Common myeloid progenitor, CD34-positive (primary cell): ENCODE measurements around the gene PRR19. TPM values are rescaled to one million over a fixed set of nuclear protein-coding genes. Genes with fewer than 3 reads are reported as not detected.

Experiments
- CTCF ChIA-PET: fragments of 350-600 bp; sonication (Branson Sonifier 250); formaldehyde crosslinking; loops from one replicate; lab custom pipeline; 2021; ENCODE audit warnings: antibody characterized with exemption; lab: Charles Lee
- POLR2A ChIA-PET: fragments of 350-600 bp; sonication (Branson Sonifier 250); formaldehyde crosslinking; loops from one replicate; lab custom pipeline; 2021; ENCODE audit warnings: antibody characterized with exemption; lab: Charles Lee
- DNase-seq, 3 donors: peaks; one replicate each; pipeline versions ENCODE4 v3.0.0 to v3.0.0-alpha.2; 2013
- H3K27ac ChIP-seq, 2 experiments: 1 replicate in 1 of 2; 2 replicates in 1 of 2; pipeline ENCODE4 v1.7.0; 2013; ENCODE audit warnings: inconsistent platforms in 2 of 2, low read length in 2 of 2, mild to moderate bottlenecking in 2 of 2, low read depth in 1 of 2, moderate library complexity in 1 of 2; ENCODE audit not compliant: severe bottlenecking in 2 of 2, insufficient read depth in 1 of 2, poor library complexity in 1 of 2
- H3K27me3 ChIP-seq, 5 experiments: replicated peaks in 2 of 5; 1 replicate in 3 of 5; 2 replicates in 2 of 5; pipeline versions ENCODE4 v1.6.1 to v1.7.0; 2013; ENCODE audit warnings: low read length in 4 of 5, mild to moderate bottlenecking in 2 of 5, moderate library complexity in 2 of 5, inconsistent platforms in 1 of 5; ENCODE audit not compliant: insufficient read depth in 5 of 5, control insufficient read depth in 4 of 5
- H3K36me3 ChIP-seq, 4 experiments: 1 replicate in 2 of 4; 2 replicates in 2 of 4; pipeline versions ENCODE4 v1.6.1 to v1.7.0; 2013; ENCODE audit warnings: low read length in 3 of 4, control low read depth in 1 of 4, mild to moderate bottlenecking in 1 of 4; ENCODE audit not compliant: control insufficient read depth in 4 of 4, insufficient read depth in 4 of 4
- H3K4me1 ChIP-seq, 4 experiments: 1 replicate in 3 of 4; 2 replicates in 1 of 4; pipeline versions ENCODE4 v1.6.1 to v1.7.1; 2013; ENCODE audit warnings: low read length in 3 of 4, mild to moderate bottlenecking in 3 of 4, control low read depth in 1 of 4, inconsistent platforms in 1 of 4, moderate library complexity in 1 of 4; ENCODE audit not compliant: control insufficient read depth in 4 of 4, insufficient read depth in 4 of 4; ENCODE audit errors: control extremely low read depth in 1 of 4
- H3K4me3 ChIP-seq, 7 experiments: 1 replicate in 4 of 7; 2 replicates in 3 of 7; pipeline versions ENCODE4 v1.5.1 to v1.7.0; 2013; ENCODE audit warnings: mild to moderate bottlenecking in 7 of 7, low read length in 6 of 7, moderate library complexity in 6 of 7, inconsistent platforms in 2 of 7, low read depth in 2 of 7, control low read depth in 1 of 7; ENCODE audit not compliant: insufficient read depth in 4 of 7, control insufficient read depth in 1 of 7; ENCODE audit errors: extremely low read depth in 1 of 7
- H3K9me3 ChIP-seq, 5 experiments: 1 replicate in 4 of 5; 2 replicates in 1 of 5; pipeline versions ENCODE4 v1.6.1 to v1.7.1; 2013; ENCODE audit warnings: low read length in 4 of 5, mild to moderate bottlenecking in 2 of 5, inconsistent platforms in 1 of 5, low read depth in 1 of 5, moderate library complexity in 1 of 5; ENCODE audit not compliant: control insufficient read depth in 4 of 5, insufficient read depth in 2 of 5; ENCODE audit errors: control extremely low read depth in 1 of 5
- WGBS: methylation state at CpG from one replicate; pipeline ENCODE4 v1.1.5; 2013; ENCODE audit not compliant: insufficient coverage; 5-methylcytosine and 5-hydroxymethylcytosine counted together
- polyA plus RNA-seq: library from polyadenylated mRNA; unstranded; fragments of 120-200 nt; gene quantifications from one replicate; pipeline ENCODE4 v1.2.1, GENCODE V29; 2013

Gene PRR19, protein sequence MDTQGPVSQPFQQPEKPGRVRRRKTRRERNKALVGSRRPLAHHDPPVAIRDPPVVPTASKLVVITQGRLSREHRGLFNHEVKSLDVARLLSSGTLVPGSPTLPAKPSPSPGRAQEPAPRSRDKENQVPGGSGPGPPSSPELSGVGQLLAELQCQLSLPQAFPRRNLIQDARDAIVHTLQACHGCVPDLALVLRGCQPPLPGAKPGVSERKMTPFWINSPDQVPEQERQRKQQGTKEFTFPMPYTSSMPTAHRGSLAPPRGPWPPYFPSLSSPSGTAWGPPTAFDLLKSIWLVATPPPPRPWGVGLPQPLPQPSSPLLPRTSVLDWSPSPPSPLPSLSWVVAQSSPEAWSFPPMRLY
- polyA plus RNA-seq: 0.45 TPM

DNA sequence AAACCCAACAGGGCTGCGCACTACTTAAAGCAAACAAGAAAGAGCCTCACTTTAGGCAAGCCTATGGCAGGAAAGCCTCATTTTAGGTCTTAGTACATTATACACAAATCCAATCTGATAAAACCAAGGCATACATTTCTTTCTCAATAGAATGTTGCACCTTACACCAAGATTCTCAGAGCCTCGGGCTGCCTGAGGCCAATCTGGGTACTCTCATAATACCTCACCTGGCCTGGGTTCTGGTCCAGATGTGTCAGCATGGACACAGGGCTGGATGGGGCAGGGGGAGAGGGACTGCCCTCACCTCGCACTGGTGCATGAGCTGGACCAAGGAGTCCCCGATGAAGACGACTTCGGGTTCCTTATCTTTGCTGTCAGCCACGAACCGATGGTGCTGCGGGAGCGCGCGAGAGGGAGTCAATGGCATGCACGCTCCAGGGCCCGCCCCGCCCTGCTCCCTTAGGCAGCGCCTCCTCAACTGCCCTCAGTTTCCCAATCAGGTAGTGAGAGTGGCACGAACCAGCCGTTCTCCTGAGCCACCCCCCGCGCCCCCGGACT lies at the start of gene PRR19:
Gene PRR19 (plus strand): TSS at position 487 of the 558 bp plus-strand sequence. CDS start 7,453 bp downstream, outside the sequence.
- no peaks in the 10 kb centered on the region for H3K27me3 ChIP-seq
- H3K4me3 ChIP-seq: peak within 1 kb of the TSS; percentile 45 to 93 (median 83)
- DNase-seq: peak in 1 of 3 donors; percentile 48
- POLR2A ChIA-PET: no interaction called here
- peak within 1 kb of the TSS in 1 of 2 experiments; percentile 49 for H3K27ac ChIP-seq
- peaks cover 0 to 16% (median 6%) of the 10 kb centered on the region in 4 experiments for H3K36me3 ChIP-seq
- H3K9me3 ChIP-seq: no peaks in the 10 kb centered on the region
- 6% methylated on average over 19 of the region's 21 CpGs for WGBS
- CTCF ChIA-PET: interaction anchor here (0.9 to 2.4 kb wide), 4 partner anchors 12 to 192 kb away, joined by 3 to 6 read pairs (median 4); no protein-coding TSS in a partner anchor
- peaks cover 4 to 21% (median 18%) of the 10 kb centered on the region in 4 experiments for H3K4me1 ChIP-seq

DNA sequence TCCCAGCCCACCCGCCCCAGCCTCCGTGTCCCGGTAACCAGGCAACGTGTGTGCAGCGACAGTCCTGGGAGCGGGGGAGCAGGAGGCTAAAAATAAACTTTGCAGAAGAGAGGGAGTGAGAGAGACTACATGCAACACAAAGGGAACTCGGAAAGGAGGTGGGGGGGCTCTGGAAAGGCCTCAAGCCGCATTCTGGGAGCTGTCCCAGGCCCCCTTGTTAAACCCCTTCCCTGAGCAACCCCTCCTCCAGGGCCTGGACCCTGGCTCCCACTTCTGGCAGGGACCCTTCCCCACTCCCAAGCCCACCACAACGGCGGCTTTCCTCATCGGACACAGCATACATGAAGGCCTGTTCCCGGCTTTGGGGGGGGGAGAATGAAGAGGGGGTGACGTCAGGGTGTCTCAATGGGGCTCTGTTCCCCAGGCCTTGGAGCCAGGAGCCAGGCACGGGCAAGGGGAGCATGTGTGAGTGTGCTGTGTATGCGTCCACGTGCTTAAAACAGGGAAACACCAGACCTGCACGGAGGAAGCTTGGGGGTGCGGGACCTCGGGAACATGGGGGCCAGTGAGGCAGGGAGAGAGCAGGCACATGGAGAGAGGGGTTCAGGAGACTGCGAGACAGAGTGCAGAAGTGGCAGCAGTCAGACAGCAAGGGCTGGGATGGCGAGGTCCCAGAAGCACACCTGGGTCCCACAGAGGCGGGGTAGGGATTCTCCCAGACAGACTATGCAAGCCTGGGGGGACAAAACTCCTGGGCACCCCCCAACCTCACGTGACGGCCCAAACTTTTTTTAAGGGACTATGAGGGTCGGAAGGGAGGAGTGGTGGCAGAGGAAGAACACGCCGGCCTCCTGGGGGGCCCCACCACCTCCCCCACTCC lies 49.3 kb upstream of the PRR19 start:
- H3K36me3 ChIP-seq: peaks cover 0 to 21% (median 11%) of the 10 kb centered on the region in 4 experiments
- peak overlapping the region; percentile 29 to 86 (median 80) for H3K4me3 ChIP-seq
- peak overlapping the region; percentile 54 to 76 for H3K27ac ChIP-seq
- WGBS: 4% methylated on average over 15 of the region's 27 CpGs
- POLR2A ChIA-PET: interaction anchor here (2.0 to 2.8 kb wide), 2 partner anchors 17 to 27 kb away, joined by 10 to 12 read pairs; partner anchors contain the start of gene CIC
- H3K4me1 ChIP-seq: peaks cover 0 to 52% (median 47%) of the 10 kb centered on the region in 4 experiments
- no peak for DNase-seq
- no peaks in the 10 kb centered on the region for H3K27me3 ChIP-seq
- CTCF ChIA-PET: interaction anchor here (0.9 to 12.3 kb wide), 3 partner anchors 10 to 43 kb away, joined by 3 to 159 read pairs (median 4); partner anchors contain the start of gene GSK3A
- no peaks in the 10 kb centered on the region for H3K9me3 ChIP-seq

DNA sequence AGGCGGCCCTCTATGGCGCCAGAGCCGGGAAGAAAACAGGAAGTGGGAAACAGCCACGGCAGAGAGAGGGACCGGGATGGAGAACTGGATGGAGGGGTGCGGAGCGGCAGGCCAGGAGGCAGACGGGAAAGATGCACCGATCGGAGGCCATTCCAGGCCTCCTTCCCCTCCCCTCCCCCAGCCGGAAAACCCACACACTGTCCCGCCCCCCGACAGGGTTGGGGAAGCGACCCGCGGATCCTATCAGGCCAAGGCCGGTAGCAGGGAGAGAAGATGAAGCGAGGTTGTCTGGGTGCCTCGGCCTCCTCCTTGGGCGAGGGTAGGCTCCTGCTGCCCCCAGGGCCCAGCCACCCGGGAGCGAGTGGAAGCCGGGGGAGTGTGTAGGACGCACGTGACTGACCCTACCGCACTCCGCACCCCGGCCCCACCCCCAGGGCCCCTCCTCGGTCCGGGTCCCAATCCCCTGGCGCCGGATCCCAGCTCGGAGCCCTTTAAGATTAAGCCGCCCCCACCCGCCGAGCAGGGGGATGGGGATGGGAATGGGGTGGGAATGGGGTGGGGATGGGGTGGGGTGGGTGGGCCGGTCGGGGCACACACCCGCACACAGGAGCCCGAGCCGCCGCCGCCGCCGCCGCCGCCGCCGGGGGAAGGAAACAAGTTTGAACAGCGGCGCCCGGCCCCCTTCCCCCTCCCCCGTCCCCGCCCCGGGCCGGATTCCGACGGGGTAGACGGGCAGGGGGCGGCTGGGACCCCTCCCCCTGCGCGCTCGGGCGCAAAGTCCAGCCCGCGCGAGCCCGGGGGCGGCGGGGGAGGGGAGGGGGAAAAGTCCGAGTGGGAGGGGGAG lies 48.5 kb upstream of the PRR19 start:
- peaks cover 0 to 17% (median 10%) of the 10 kb centered on the region in 4 experiments for H3K36me3 ChIP-seq
- H3K27me3 ChIP-seq: no peaks in the 10 kb centered on the region
- H3K4me1 ChIP-seq: peaks cover 0 to 52% (median 47%) of the 10 kb centered on the region in 4 experiments
- POLR2A ChIA-PET: no interaction called here
- 0% methylated on average over 8 of the region's 71 CpGs for WGBS
- peak overlapping the region; percentile 54 to 89 for H3K27ac ChIP-seq
- H3K4me3 ChIP-seq: peak overlapping the region; percentile 29 to 96 (median 89)
- H3K9me3 ChIP-seq: no peaks in the 10 kb centered on the region
- peak in 2 of 3 donors; percentile 57 to 70 for DNase-seq
- CTCF ChIA-PET: interaction anchor here (12.3 kb wide), 1 partner anchor 26 kb away, joined by 159 read pairs; no protein-coding TSS in a partner anchor

DNA sequence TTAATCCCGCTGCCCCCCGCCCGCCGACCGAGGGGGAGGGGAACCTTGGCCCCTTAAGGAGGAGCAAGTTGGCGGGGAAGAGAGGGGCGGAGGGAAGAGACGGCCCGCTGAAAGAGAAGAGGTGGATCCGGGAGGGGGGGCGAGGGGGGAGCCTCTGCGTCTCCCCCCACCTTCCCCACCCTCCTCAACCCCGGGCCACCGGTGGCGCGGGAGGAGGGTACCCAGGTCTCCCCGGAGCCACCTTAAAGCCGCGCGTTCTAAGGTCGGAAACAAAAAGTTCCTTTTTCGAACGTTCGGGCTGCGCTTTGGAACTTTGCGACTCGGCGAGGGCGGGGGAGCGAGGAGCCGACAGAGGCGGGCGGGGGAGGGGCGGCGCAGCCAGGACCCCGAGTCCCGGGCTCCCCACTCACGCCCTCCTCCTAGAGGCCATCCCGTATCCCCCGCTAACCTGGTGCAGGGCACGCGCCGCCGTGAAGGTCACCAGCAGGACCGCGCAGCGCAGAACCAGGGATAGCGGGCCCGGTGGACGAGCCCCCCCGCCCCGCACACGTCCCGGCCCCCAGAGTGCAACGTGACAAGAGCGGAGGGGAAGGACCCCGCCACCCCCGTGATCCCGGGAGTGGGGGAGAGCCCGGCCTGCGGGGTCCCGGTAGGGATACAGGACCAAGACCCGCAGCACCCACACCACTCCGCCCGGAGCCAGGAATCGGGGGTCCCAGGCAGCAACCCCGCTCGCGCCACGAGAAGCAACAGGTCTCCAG lies 47.7 kb upstream of the PRR19 start:
- POLR2A ChIA-PET: interaction anchor here (1.1 kb wide), 2 partner anchors 13 to 15 kb away, joined by 3 to 4 read pairs; partner anchors contain the start of gene CIC

DNA sequence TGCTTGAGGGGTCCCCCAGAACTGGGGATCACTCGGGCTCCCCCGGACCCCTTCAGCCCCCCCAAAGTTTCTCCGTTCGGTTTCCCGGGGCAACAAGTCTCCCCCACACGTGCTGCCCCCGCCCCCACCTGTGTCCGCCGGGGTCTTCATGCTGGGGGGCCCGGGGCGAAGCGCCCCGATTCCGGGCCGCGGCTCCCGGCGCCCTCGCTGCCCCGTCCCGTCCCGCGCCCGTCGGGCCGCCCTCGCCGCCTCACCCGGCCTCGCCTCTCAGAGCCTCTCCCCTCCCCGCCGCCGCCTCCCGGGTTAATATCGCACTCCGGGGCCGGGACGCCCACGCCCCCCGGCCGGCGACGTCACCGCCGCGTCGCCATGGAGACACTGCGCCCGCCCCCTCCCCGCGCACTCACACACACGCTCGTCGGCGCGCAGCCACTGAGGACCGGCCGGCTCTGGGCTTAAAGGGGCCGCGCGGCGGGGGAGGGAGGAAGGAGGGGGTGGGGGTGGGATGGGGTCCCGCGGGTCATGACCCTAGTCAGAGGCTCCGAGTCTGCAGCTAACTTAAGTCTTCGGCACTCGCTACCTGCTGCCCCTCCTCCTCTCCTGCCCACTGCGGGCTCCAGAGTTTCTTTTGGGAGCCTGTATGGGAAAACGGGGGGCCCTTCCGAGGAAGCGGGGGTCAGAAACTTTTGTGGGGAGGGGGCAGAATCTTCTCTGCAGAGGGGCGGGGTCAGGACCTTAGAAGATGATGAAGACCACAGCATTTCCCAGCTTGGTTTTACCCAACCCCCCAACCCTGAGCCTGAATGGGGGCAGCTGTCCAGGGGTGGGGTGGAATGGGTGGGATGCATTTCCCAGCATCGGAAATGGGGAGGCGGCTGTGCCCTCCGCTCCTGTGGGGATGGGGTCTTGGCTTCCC lies 46.8 kb upstream of the PRR19 start, which contains the start of gene ERF:
Gene ERF (minus strand): TSS at position 279 of the 916 bp plus-strand sequence. CDS start 129 bp downstream, at position 150.
- ChIA-PET CTCF (interaction anchor here (0.6 to 3.0 kb wide), 4 partner anchors 12 to 304 kb away, joined by 3 to 13 read pairs (median 4); no protein-coding TSS in a partner anchor), POLR2A (interaction anchor here (0.8 to 1.5 kb wide), 4 partner anchors 12 to 16 kb away, joined by 3 to 4 read pairs (median 4); partner anchors contain the start of gene CIC)
- no peaks in the 10 kb centered on the region for H3K9me3 ChIP-seq
- H3K36me3 ChIP-seq: peaks cover 0 to under 1% (median under 1%) of the 10 kb centered on the region in 4 experiments
- peaks cover 0 to 45% (median 41%) of the 10 kb centered on the region in 4 experiments for H3K4me1 ChIP-seq
- peak; percentile 89 to 95 (median 94) for DNase-seq
- H3K4me3 ChIP-seq: peak within 1 kb of the TSS; percentile 84 to 96 (median 89)
- H3K27ac ChIP-seq: peak within 1 kb of the TSS; percentile 74 to 89
- no peaks in the 10 kb centered on the region for H3K27me3 ChIP-seq
- WGBS: 0% methylated on average over 22 of the region's 75 CpGs

More for the DNA sequence above, 47.7 kb upstream of the PRR19 start:
- peak; percentile 81 to 90 (median 88) for DNase-seq
- Histone ChIP-seq H3K9me3 (no peaks in the 10 kb centered on the region), H3K36me3 (peaks cover 0 to 9% (median 5%) of the 10 kb centered on the region in 4 experiments), H3K4me1 (peaks cover 0 to 51% (median 46%) of the 10 kb centered on the region in 4 experiments), H3K27me3 (no peaks in the 10 kb centered on the region), H3K27ac (peak overlapping the region; percentile 74 to 89), H3K4me3 (peak overlapping the region; percentile 84 to 96 (median 89))
- 0% methylated on average over 38 of the region's 70 CpGs for WGBS
- CTCF ChIA-PET: no interaction called here
